WTC11 (cell line): ENCODE measurements around the gene CNPY3. TPM values are rescaled to one million over a fixed set of nuclear protein-coding genes. Genes with fewer than 3 reads are reported as not detected.
A peak's percentile ranks its signal among the peaks of the same experiment; 100 is the strongest.

Source experiments
- E2F1 ChIP-seq: sonication (generic); formaldehyde crosslinking; IDR thresholded peaks from 2 replicates; pipeline ENCODE4 v1.8.0; 2022; ENCODE audit warnings: mild to moderate bottlenecking, missing genetic modification reagents
- E2F4 ChIP-seq: sonication (generic); formaldehyde crosslinking; IDR thresholded peaks from 2 replicates; pipeline ENCODE4 v1.8.1; 2022; ENCODE audit warnings: low read depth, mild to moderate bottlenecking, moderate library complexity, missing genetic modification reagents, borderline replicate concordance
- ELF4 ChIP-seq: sonication (generic); formaldehyde crosslinking; IDR thresholded peaks from 2 replicates; pipeline ENCODE4 v1.8.1; 2022; ENCODE audit warnings: low read depth, mild to moderate bottlenecking, moderate library complexity, missing genetic modification reagents
- EMX1 ChIP-seq: fragments of 250-450 bp; sonication (Bioruptor Pico); IDR thresholded peaks from 2 replicates; pipeline ENCODE4 v1.8.0; 2021; ENCODE audit warnings: mild to moderate bottlenecking
- ERG ChIP-seq: fragments of 250-450 bp; sonication (Bioruptor Pico); IDR thresholded peaks from 2 replicates; pipeline ENCODE4 v1.8.0; 2021; ENCODE audit warnings: mild to moderate bottlenecking
- FOXK1 ChIP-seq: sonication (generic); formaldehyde crosslinking; IDR thresholded peaks from 2 replicates; pipeline ENCODE4 v1.8.0; 2022; ENCODE audit warnings: mild to moderate bottlenecking, moderate library complexity, missing genetic modification reagents
- FOXP4 ChIP-seq: sonication (generic); formaldehyde crosslinking; IDR thresholded peaks from 2 replicates; pipeline ENCODE4 v1.8.0; 2022; ENCODE audit warnings: mild to moderate bottlenecking, missing genetic modification reagents
- GRHL2 ChIP-seq: fragments of 250-450 bp; sonication (Bioruptor Pico); IDR thresholded peaks from 2 replicates; pipeline ENCODE4 v1.8.0; 2022; ENCODE audit warnings: mild to moderate bottlenecking, moderate library complexity; ENCODE audit not compliant: insufficient replicate concordance, severe bottlenecking
- JAZF1 ChIP-seq: fragments of 250-450 bp; sonication (Bioruptor Pico); IDR thresholded peaks from 2 replicates; pipeline ENCODE4 v1.9.0; 2021; ENCODE audit warnings: moderate library complexity, mild to moderate bottlenecking, inconsistent platforms
- KAT7 ChIP-seq: sonication (generic); formaldehyde crosslinking; IDR thresholded peaks from 2 replicates; pipeline ENCODE4 v1.8.1; 2023; ENCODE audit warnings: missing genetic modification reagents, mild to moderate bottlenecking, borderline replicate concordance
- MXD4 ChIP-seq: fragments of 250-450 bp; sonication (Bioruptor Pico); IDR thresholded peaks from 2 replicates; pipeline ENCODE4 v1.8.0; 2021; ENCODE audit warnings: mild to moderate bottlenecking, moderate library complexity, borderline replicate concordance
- NFYB ChIP-seq: sonication (generic); formaldehyde crosslinking; conservative IDR thresholded peaks from 2 replicates; pipeline ENCODE4 v1.8.0; 2022; ENCODE audit warnings: low read depth, missing genetic modification reagents
- NR1H2 ChIP-seq: sonication (generic); formaldehyde crosslinking; IDR thresholded peaks from 2 replicates; pipeline ENCODE4 v1.9.0; 2021; ENCODE audit warnings: mild to moderate bottlenecking, moderate library complexity, missing genetic modification reagents
- PREB ChIP-seq: sonication (generic); formaldehyde crosslinking; IDR thresholded peaks from 2 replicates; pipeline ENCODE4 v1.8.1; 2022; ENCODE audit warnings: mild to moderate bottlenecking, missing genetic modification reagents, moderate library complexity, borderline replicate concordance
- RELA ChIP-seq: sonication (generic); formaldehyde crosslinking; IDR thresholded peaks from 2 replicates; pipeline ENCODE4 v1.8.1; 2022; ENCODE audit warnings: missing genetic modification reagents, mild to moderate bottlenecking, borderline replicate concordance
- SMAD3 ChIP-seq: sonication (generic); formaldehyde crosslinking; IDR thresholded peaks from 2 replicates; pipeline ENCODE4 v1.8.0; 2022; ENCODE audit warnings: missing genetic modification reagents, mild to moderate bottlenecking, borderline replicate concordance
- SP1 ChIP-seq: sonication (generic); formaldehyde crosslinking; conservative IDR thresholded peaks from 2 replicates; pipeline ENCODE4 v1.8.1; 2022; ENCODE audit warnings: missing genetic modification reagents
- TCF7 ChIP-seq: sonication (generic); formaldehyde crosslinking; IDR thresholded peaks from 2 replicates; pipeline ENCODE4 v1.8.0; 2022; ENCODE audit warnings: mild to moderate bottlenecking, low read depth, missing genetic modification reagents, moderate library complexity
- USF2 ChIP-seq: sonication (generic); formaldehyde crosslinking; IDR thresholded peaks from 2 replicates; pipeline ENCODE4 v1.8.1; 2023; ENCODE audit warnings: mild to moderate bottlenecking, missing genetic modification reagents, moderate library complexity
- ZNF219 ChIP-seq: sonication (generic); formaldehyde crosslinking; IDR thresholded peaks from 2 replicates; pipeline ENCODE4 v1.8.0; 2023; ENCODE audit warnings: missing genetic modification reagents, mild to moderate bottlenecking, borderline replicate concordance
- ZNF281 ChIP-seq: sonication (generic); formaldehyde crosslinking; IDR thresholded peaks from 2 replicates; pipeline ENCODE4 v1.8.0; 2023; ENCODE audit warnings: mild to moderate bottlenecking, missing genetic modification reagents
- ZNF423 ChIP-seq: fragments of 250-450 bp; sonication (Bioruptor Pico); IDR thresholded peaks from 2 replicates; pipeline ENCODE4 v2.1.2; 2022; ENCODE audit warnings: mild to moderate bottlenecking, moderate library complexity
- total RNA-seq: library from RNA; stranded (reverse); gene quantifications from 3 replicates; pipeline ENCODE4 v1.2.3, GENCODE V29; 2021

CNPY3 gene
- total RNA-seq, 1 experiment from 2014 or later: 67.0 TPM

- TF ChIP-seq ZNF281 (CRISPR knock-in tag) (no peak), SMAD3 (no peak), E2F1 (CRISPR knock-in tag) (no peak), NR1H2 (no peak), GRHL2 (no peak), E2F4 (CRISPR knock-in tag) (no peak), ELF4 (CRISPR knock-in tag) (no peak), TCF7 (CRISPR knock-in tag) (no peak), SP1 (CRISPR knock-in tag) (peak; percentile 43), USF2 (CRISPR knock-in tag) (peak; percentile 35), FOXK1 (no peak), KAT7 (CRISPR knock-in tag) (no peak), NFYB (CRISPR knock-in tag) (peak; percentile 73), FOXP4 (0 out of 2 replicates have a peak, but pooled peaks have one; percentile 34), ERG (no peak), EMX1 (CRISPR knock-in tag) (no peak), ZNF219 (CRISPR knock-in tag) (no peak), JAZF1 (CRISPR knock-in tag) (no peak), PREB (CRISPR knock-in tag) (no peak), MXD4 (CRISPR knock-in tag) (no peak), ZNF423 (no peak), RELA (CRISPR knock-in tag) (peak; percentile 79; the same call in 1 of the 2 replicates)
- TF ChIP-seq, all 79 proteins: peak for 13
These were observed 31.2 kb downstream of the CNPY3 start, which contains the start of gene GNMT (continued) for GRCh38 chr6:42960243-42961019.
